Left lung (tissue), 10 donors: Measurements from ENCODE around the gene DTNB. TPM values are rescaled to one million over a fixed set of nuclear protein-coding genes. Genes with fewer than 3 reads are reported as not detected.

Experiments used
- ATAC-seq: fragments of 200-7000 bp; cut with Tn5 transposase; one replicate; pipeline ENCODE4 v1.9.1; 2020; ENCODE audit warnings: moderate library complexity
- DNase-seq, 4 donors: peaks; one replicate each; pipeline ENCODE4 v3.0.0-alpha.2; 2013 to 2020
- H3K27ac ChIP-seq, 2 donors: fragments of 200-600 bp; sonication (generic) in 1 of 2; one replicate each; pipeline versions ENCODE4 v1.5.0 to v1.8.0; 2020 to 2021
- H3K27me3 ChIP-seq, 2 donors: fragments of 200-600 bp; sonication (generic) in 1 of 2; one replicate each; pipeline versions ENCODE4 v1.5.0 to v1.8.0; 2020 to 2021
- H3K36me3 ChIP-seq, 2 donors: fragments of 200-600 bp; sonication (generic) in 1 of 2; one replicate each; pipeline versions ENCODE4 v1.5.0 to v1.8.0; 2020 to 2021
- H3K4me1 ChIP-seq, 2 donors: fragments of 200-600 bp; one replicate each; pipeline ENCODE4 v1.8.0; 2021
- H3K4me3 ChIP-seq, 2 donors: fragments of 200-600 bp; sonication (generic) in 1 of 2; one replicate each; pipeline versions ENCODE4 v1.5.0 to v1.8.0; 2020 to 2021; ENCODE audit warnings: mild to moderate bottlenecking in 1 of 2
- H3K9me3 ChIP-seq, 2 donors: fragments of 200-600 bp; sonication (generic) in 1 of 2; one replicate each; pipeline versions ENCODE4 v1.5.0 to v1.8.0; 2020 to 2021
- CTCF ChIP-seq, 2 donors: fragments of 200-600 bp; sonication (generic) in 1 of 2; IDR thresholded peaks; one replicate each; pipeline versions ENCODE4 v1.5.0 to v1.8.0; 2021; ENCODE audit warnings: antibody characterized with exemption in 2 of 2
- intact Hi-C, 2 donors: fragments of 100-400 bp; cut with DNase I; formaldehyde crosslinking; loops; one replicate each; pipeline versions ENCODE4 v1.11.2 to v1.14.2; 2022
- polyA plus RNA-seq, 6 donors: library from polyadenylated mRNA; unstranded; fragments of 120-200 nt; gene quantifications; one replicate each; pipeline ENCODE4 v1.2.1, GENCODE V29; 2013; ENCODE audit not compliant: insufficient read length in 6 of 6
- total RNA-seq, 2 donors: library from RNA; stranded (reverse); fragmentation: NEBNext Ultra II Directional; extraction: Animal tissue kit (Norgen Biotek cat#: 25700); gene quantifications; one replicate each; pipeline ENCODE4 v1.2.1, GENCODE V29; 2021
- donor health status: DM: no; HTN: yes; CAD: no.
- donor health status: DM: no; HTN: no; CAD: no.

DTNB gene
- total and polyA plus RNA-seq, 8 donors = 17.6 to 32.5 (median 29.5) TPM

GRCh38 chr2:25462021-25462420, 211.4 kb downstream of the DTNB start:
- ATAC-seq (no peak), DNase-seq (no peak)
- no peaks in the 10 kb centered on the region for H3K27me3 ChIP-seq
- H3K27ac ChIP-seq = no peak overlapping the region
- intact Hi-C loops = no loop called here
- no peak overlapping the region for H3K4me3 ChIP-seq
- H3K9me3 ChIP-seq = no peaks in the 10 kb centered on the region
- H3K36me3 ChIP-seq = no peaks in the 10 kb centered on the region
- no peak for TF ChIP-seq CTCF (IDR thresholded peaks at IDR 0.05)
- no peaks in the 10 kb centered on the region for H3K4me1 ChIP-seq

- no peak for TF ChIP-seq CTCF (IDR thresholded peaks at IDR 0.05)
- H3K27me3 ChIP-seq = no peaks in the 10 kb centered on the region
- no peaks in the 10 kb centered on the region for H3K9me3 ChIP-seq
- intact Hi-C loops = no loop called here
- H3K4me1 ChIP-seq = no peaks in the 10 kb centered on the region
- DNase-seq (no peak), ATAC-seq (no peak)
- no peak overlapping the region for H3K4me3 ChIP-seq
- H3K27ac ChIP-seq = no peak overlapping the region
- no peaks in the 10 kb centered on the region for H3K36me3 ChIP-seq
Measured at GRCh38 chr2:25460261-25460905, 213.0 kb downstream of the DTNB start.

- Histone ChIP-seq H3K9me3 (no peaks in the 10 kb centered on the region), H3K27ac (no peak overlapping the region), H3K4me1 (no peaks in the 10 kb centered on the region), H3K27me3 (no peaks in the 10 kb centered on the region), H3K36me3 (no peaks in the 10 kb centered on the region), H3K4me3 (no peak overlapping the region)
- intact Hi-C loops = no loop called here
- DNase-seq = no peak
- no peak for TF ChIP-seq CTCF (IDR thresholded peaks at IDR 0.05)
- ATAC-seq = no peak
Measured at GRCh38 chr2:25454824-25455611, 218.4 kb downstream of the DTNB start.

GRCh38 chr2:25453199-25453905, 220.0 kb downstream of the DTNB start:
- TF ChIP-seq CTCF (IDR thresholded peaks at IDR 0.05) = no peak
- Histone ChIP-seq H3K27ac (no peak overlapping the region), H3K4me1 (no peaks in the 10 kb centered on the region), H3K9me3 (no peaks in the 10 kb centered on the region), H3K4me3 (no peak overlapping the region), H3K27me3 (no peaks in the 10 kb centered on the region), H3K36me3 (no peaks in the 10 kb centered on the region)
- DNase-seq (no peak), ATAC-seq (no peak)
- intact Hi-C loops = no loop called here

- no peak overlapping the region for H3K4me3 ChIP-seq
- DNase-seq (no peak), ATAC-seq (no peak)
- no peaks in the 10 kb centered on the region for H3K27me3 ChIP-seq
- no peaks in the 10 kb centered on the region for H3K36me3 ChIP-seq
- H3K27ac ChIP-seq = no peak overlapping the region
- TF ChIP-seq CTCF (IDR thresholded peaks at IDR 0.05) = no peak
- no peaks in the 10 kb centered on the region for H3K9me3 ChIP-seq
- intact Hi-C loops = no loop called here
- H3K4me1 ChIP-seq = no peaks in the 10 kb centered on the region
Measured at GRCh38 chr2:25448808-25449207, 224.6 kb downstream of the DTNB start.
